SK-N-SH treated with all-trans-retinoic acid at 6 μM for 48 hours (cell line): ENCODE measurements around the gene SUMF2.

Experiments used
- ATAC-seq: fragments of 200-7000 bp; cut with Tn5 transposase; 3 replicates; pipeline ENCODE4 v1.9.1; 2020; ENCODE audit warnings: mild to moderate bottlenecking, moderate library complexity
- ARNTL ChIP-seq: fragments of 450-650 bp; formaldehyde crosslinking; IDR thresholded peaks from 2 replicates; pipeline ENCODE4 v1.5.0; 2020; ENCODE audit warnings: low read depth, mild to moderate bottlenecking, moderate library complexity, borderline replicate concordance
- BACH2 ChIP-seq: fragments of 250-450 bp; sonication (Bioruptor Pico); IDR thresholded peaks from 2 replicates; pipeline ENCODE4 v1.9.0; 2021; ENCODE audit warnings: mild to moderate bottlenecking, borderline replicate concordance
- CSDC2 ChIP-seq: fragments of 250-450 bp; sonication (Bioruptor Pico); IDR thresholded peaks from 2 replicates; pipeline ENCODE4 v1.5.0; 2020; ENCODE audit warnings: mild to moderate bottlenecking, moderate library complexity
- ESRRG ChIP-seq: fragments of 250-450 bp; sonication (Bioruptor Pico); IDR thresholded peaks from 2 replicates; pipeline ENCODE4 v1.6.1; 2021; ENCODE audit warnings: mild to moderate bottlenecking
- GLIS3 ChIP-seq: fragments of 250-450 bp; sonication (Bioruptor Pico); IDR thresholded peaks from 2 replicates; pipeline ENCODE4 v1.5.0; 2020; ENCODE audit warnings: mild to moderate bottlenecking, moderate library complexity
- ISL1 ChIP-seq: fragments of 250-450 bp; sonication (Bioruptor Pico); IDR thresholded peaks from 2 replicates; pipeline ENCODE4 v2.1.2; 2022; ENCODE audit warnings: mild to moderate bottlenecking, moderate library complexity
- OSR1 ChIP-seq: fragments of 250-450 bp; sonication (Bioruptor Pico); IDR thresholded peaks from 2 replicates; pipeline ENCODE4 v1.8.0; 2022; ENCODE audit warnings: moderate library complexity, mild to moderate bottlenecking, inconsistent platforms
- PPARA ChIP-seq: fragments of 250-450 bp; sonication (Bioruptor Pico); IDR thresholded peaks from 2 replicates; pipeline ENCODE4 v1.5.0; 2020; ENCODE audit warnings: mild to moderate bottlenecking, borderline replicate concordance
- RARB ChIP-seq: fragments of 250-450 bp; sonication (Bioruptor Pico); IDR thresholded peaks from 2 replicates; pipeline ENCODE4 v1.8.0; 2021; ENCODE audit warnings: mild to moderate bottlenecking, moderate library complexity
- SNAI2 ChIP-seq: fragments of 250-450 bp; sonication (Bioruptor Pico); IDR thresholded peaks from 2 replicates; pipeline ENCODE4 v1.5.0; 2020; ENCODE audit warnings: mild to moderate bottlenecking, moderate library complexity
- TCF4 ChIP-seq: fragments of 250-450 bp; sonication (Bioruptor Pico); IDR thresholded peaks from 2 replicates; pipeline ENCODE4 v1.8.0; 2021; ENCODE audit warnings: mild to moderate bottlenecking, moderate library complexity, borderline replicate concordance
- TOX ChIP-seq: fragments of 250-450 bp; sonication (Bioruptor Pico); IDR thresholded peaks from 2 replicates; pipeline ENCODE4 v1.8.0; 2021; ENCODE audit warnings: mild to moderate bottlenecking, moderate library complexity, borderline replicate concordance
- ZFP3 ChIP-seq: fragments of 250-450 bp; sonication (Bioruptor Pico); IDR thresholded peaks from 2 replicates; pipeline ENCODE4 v1.5.0; 2020; ENCODE audit warnings: mild to moderate bottlenecking, moderate library complexity
- ZFP30 ChIP-seq: fragments of 450-650 bp; formaldehyde crosslinking; IDR thresholded peaks from 2 replicates; pipeline ENCODE4 v1.5.0; 2022; ENCODE audit warnings: mild to moderate bottlenecking, moderate library complexity
- ZNF565 ChIP-seq: fragments of 450-650 bp; formaldehyde crosslinking; conservative IDR thresholded peaks from 2 replicates; pipeline ENCODE4 v1.5.0; 2020; ENCODE audit warnings: low read depth, mild to moderate bottlenecking, moderate library complexity
- ZNF70 ChIP-seq: fragments of 450-650 bp; formaldehyde crosslinking; IDR thresholded peaks from 2 replicates; pipeline ENCODE4 v1.5.0; 2020; ENCODE audit warnings: mild to moderate bottlenecking, moderate library complexity
- ZNF8 ChIP-seq: fragments of 450-650 bp; formaldehyde crosslinking; IDR thresholded peaks from 2 replicates; pipeline ENCODE4 v1.5.0; 2020; ENCODE audit warnings: mild to moderate bottlenecking, moderate library complexity
- TF ChIP-seq, protein P1 (sequence below): fragments of 250-450 bp; sonication (Bioruptor Pico); IDR thresholded peaks from 2 replicates; pipeline ENCODE4 v1.5.0; 2020; ENCODE audit warnings: mild to moderate bottlenecking, moderate library complexity
- TF ChIP-seq, protein P2 (sequence below): fragments of 250-450 bp; sonication (Bioruptor Pico); IDR thresholded peaks from 2 replicates; pipeline ENCODE4 v1.8.0; 2020; ENCODE audit warnings: mild to moderate bottlenecking, moderate library complexity, borderline replicate concordance
- TF ChIP-seq, protein P3 (sequence below): fragments of 250-450 bp; sonication (Bioruptor Pico); IDR thresholded peaks from 2 replicates; pipeline ENCODE4 v1.5.1; 2020; ENCODE audit warnings: low read depth, mild to moderate bottlenecking, moderate library complexity

The SUMF2 gene

DNA sequence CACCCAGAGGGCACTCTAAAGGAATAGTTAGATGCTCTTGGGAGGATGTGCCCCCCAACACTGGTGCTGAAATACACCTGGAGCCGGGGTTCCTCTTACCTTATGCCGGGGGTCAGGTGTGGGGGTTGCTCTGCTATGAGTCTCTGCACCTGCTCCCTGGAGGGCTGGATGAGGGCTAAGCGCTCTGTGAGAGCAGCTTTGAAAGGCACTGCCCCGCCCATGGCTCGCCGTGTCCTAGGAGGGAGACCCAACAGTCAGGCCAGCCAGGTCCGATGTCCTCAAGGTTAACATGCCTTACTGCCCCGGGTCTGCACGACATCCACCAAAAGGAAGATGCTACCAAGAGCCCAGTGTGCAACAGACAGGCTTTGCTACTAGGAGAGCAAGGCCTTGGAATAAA lies 44.6 kb upstream of the SUMF2 start:
- ATAC-seq, result no peak
- TF ChIP-seq GLIS3 (CRISPR knock-in tag), result no peak
- no peak for TF ChIP-seq BACH2 (CRISPR knock-in tag)
- no peak for TF ChIP-seq ZFP30
- no peak for TF ChIP-seq SNAI2 (CRISPR knock-in tag)
- TF ChIP-seq, protein P1, sequence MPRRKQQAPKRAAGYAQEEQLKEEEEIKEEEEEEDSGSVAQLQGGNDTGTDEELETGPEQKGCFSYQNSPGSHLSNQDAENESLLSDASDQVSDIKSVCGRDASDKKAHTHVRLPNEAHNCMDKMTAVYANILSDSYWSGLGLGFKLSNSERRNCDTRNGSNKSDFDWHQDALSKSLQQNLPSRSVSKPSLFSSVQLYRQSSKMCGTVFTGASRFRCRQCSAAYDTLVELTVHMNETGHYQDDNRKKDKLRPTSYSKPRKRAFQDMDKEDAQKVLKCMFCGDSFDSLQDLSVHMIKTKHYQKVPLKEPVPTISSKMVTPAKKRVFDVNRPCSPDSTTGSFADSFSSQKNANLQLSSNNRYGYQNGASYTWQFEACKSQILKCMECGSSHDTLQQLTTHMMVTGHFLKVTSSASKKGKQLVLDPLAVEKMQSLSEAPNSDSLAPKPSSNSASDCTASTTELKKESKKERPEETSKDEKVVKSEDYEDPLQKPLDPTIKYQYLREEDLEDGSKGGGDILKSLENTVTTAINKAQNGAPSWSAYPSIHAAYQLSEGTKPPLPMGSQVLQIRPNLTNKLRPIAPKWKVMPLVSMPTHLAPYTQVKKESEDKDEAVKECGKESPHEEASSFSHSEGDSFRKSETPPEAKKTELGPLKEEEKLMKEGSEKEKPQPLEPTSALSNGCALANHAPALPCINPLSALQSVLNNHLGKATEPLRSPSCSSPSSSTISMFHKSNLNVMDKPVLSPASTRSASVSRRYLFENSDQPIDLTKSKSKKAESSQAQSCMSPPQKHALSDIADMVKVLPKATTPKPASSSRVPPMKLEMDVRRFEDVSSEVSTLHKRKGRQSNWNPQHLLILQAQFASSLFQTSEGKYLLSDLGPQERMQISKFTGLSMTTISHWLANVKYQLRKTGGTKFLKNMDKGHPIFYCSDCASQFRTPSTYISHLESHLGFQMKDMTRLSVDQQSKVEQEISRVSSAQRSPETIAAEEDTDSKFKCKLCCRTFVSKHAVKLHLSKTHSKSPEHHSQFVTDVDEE, result no peak
- TF ChIP-seq ARNTL (CRISPR knock-in tag), result no peak
- TF ChIP-seq RARB (CRISPR knock-in tag), result no peak
- no peak for TF ChIP-seq ISL1 (CRISPR knock-in tag)
- TF ChIP-seq TCF4, result no peak
- TF ChIP-seq ESRRG, result no peak

DNA sequence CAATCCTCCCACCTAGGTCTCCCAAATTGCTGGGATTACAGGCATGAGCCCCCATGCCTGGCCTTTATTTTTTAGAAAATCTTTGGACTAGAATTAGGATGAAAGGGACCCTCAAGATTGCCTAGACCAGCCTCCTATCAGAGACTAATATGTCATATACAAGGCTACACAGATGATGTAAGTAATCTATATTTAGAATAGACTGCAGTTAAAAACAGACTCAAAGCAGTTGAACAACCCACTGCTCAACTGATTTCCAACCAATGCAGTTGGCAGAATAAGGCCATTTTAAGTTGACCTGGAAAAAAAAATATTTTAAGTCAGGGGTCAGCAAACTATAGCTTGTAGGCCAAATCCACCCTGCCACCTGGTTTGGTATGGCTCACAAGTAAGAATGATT lies 40.6 kb upstream of the SUMF2 start:
- TF ChIP-seq ZNF70 (CRISPR knock-in tag) (no peak), ESRRG (no peak), TCF4 (no peak), ZFP3 (CRISPR knock-in tag) (no peak), CSDC2 (CRISPR knock-in tag) (no peak), ISL1 (CRISPR knock-in tag) (no peak), PPARA (no peak), OSR1 (CRISPR knock-in tag) (no peak), ZNF8 (CRISPR knock-in tag) (no peak)
- TF ChIP-seq, protein P2, sequence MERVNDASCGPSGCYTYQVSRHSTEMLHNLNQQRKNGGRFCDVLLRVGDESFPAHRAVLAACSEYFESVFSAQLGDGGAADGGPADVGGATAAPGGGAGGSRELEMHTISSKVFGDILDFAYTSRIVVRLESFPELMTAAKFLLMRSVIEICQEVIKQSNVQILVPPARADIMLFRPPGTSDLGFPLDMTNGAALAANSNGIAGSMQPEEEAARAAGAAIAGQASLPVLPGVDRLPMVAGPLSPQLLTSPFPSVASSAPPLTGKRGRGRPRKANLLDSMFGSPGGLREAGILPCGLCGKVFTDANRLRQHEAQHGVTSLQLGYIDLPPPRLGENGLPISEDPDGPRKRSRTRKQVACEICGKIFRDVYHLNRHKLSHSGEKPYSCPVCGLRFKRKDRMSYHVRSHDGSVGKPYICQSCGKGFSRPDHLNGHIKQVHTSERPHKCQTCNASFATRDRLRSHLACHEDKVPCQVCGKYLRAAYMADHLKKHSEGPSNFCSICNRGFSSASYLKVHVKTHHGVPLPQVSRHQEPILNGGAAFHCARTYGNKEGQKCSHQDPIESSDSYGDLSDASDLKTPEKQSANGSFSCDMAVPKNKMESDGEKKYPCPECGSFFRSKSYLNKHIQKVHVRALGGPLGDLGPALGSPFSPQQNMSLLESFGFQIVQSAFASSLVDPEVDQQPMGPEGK, result no peak
- TF ChIP-seq, protein P1, result no peak
- TF ChIP-seq, protein P3, sequence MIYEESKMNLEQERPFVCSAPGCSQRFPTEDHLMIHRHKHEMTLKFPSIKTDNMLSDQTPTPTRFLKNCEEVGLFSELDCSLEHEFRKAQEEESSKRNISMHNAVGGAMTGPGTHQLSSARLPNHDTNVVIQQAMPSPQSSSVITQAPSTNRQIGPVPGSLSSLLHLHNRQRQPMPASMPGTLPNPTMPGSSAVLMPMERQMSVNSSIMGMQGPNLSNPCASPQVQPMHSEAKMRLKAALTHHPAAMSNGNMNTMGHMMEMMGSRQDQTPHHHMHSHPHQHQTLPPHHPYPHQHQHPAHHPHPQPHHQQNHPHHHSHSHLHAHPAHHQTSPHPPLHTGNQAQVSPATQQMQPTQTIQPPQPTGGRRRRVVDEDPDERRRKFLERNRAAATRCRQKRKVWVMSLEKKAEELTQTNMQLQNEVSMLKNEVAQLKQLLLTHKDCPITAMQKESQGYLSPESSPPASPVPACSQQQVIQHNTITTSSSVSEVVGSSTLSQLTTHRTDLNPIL (CRISPR knock-in tag), result no peak
- no peak for ATAC-seq

DNA sequence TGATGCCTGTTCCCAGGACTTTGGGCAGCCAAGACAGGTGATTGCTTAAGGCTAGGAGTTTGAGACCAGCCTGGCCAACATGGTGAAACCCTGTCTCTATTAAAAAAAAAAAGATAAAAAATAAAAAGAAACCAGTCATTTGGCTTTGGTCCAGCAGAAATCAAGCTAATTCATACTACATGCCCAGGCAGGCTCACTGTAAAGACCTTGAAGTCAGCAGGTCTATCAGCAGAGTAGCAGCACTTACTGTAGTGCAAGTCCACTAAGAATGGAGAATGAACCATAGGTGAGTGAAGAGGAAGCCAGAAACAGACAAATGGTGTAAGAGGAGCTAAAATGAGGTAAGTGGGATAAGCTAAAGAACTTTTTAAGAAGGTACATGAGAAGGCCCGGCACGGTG lies 37.5 kb upstream of the SUMF2 start:
- no peak for ATAC-seq
- TF ChIP-seq ZFP30 (no peak), ZNF8 (CRISPR knock-in tag) (no peak), ZNF70 (CRISPR knock-in tag) (no peak)

DNA sequence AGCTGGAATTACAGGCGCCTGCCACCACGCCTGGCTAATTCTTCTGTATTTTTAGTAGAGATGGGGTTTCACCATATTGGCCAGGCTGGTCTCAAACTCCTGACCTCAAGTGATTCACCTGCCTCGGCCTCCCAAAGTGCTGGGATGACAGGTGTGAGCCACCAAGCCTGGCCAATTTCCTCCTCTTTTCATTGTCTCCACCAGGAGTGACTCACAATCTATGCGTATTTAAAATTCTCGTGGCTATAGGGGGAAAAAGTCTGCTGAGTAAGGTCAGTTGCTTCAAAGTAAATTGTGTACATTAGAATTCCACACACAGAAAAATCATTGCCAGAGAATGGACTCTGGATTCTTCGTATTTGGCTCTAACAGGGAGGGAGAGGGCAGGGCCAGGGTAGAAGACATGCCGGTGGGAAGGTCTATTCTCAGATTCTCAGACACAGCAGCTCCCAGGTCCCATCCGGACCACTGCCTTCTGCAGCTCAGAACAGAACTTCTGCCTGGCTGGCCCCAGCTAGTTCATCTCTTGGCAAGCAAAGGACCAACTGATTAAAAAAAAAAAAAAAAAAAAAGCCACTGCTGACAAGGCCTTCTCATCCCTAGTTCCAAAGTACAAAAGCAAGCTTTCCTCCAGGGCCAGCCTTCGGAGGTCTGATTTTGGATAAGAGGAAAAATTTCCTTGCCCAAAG lies 35.0 kb upstream of the SUMF2 start:
- ATAC-seq, result no peak
- TF ChIP-seq TOX (CRISPR knock-in tag), result no peak
- no peak for TF ChIP-seq TCF4
- TF ChIP-seq SNAI2 (CRISPR knock-in tag), result no peak
- TF ChIP-seq GLIS3 (CRISPR knock-in tag), result no peak
- TF ChIP-seq ARNTL (CRISPR knock-in tag), result no peak
- TF ChIP-seq ZNF565 (CRISPR knock-in tag), result no peak
- no peak for TF ChIP-seq ZNF8 (CRISPR knock-in tag)
- TF ChIP-seq, protein P2, result no peak
- TF ChIP-seq ESRRG, result no peak
- TF ChIP-seq ZFP30, result no peak
- no peak for TF ChIP-seq BACH2 (CRISPR knock-in tag)
- TF ChIP-seq ZNF70 (CRISPR knock-in tag), result no peak
- TF ChIP-seq ISL1 (CRISPR knock-in tag), result no peak
- no peak for TF ChIP-seq ZFP3 (CRISPR knock-in tag)
- TF ChIP-seq RARB (CRISPR knock-in tag), result no peak
- no peak for TF ChIP-seq CSDC2 (CRISPR knock-in tag)
- TF ChIP-seq, all 23 proteins: peak for 0
